Measurements from ENCODE around the gene LIFR. TPM values are rescaled to one million over a fixed set of nuclear protein-coding genes. Genes with fewer than 3 reads are reported as not detected.

Gene LIFR
- total RNA-seq, 1 experiment from 2014 or later = 7.8 TPM

- no peak overlapping the region for H2AK5ac ChIP-seq (ENCODE audit: insufficient read length, low read length)
- Mint-ChIP-seq H3K4me1 (peaks cover 5 to 19% of the 10 kb centered on the region in 2 experiments), H3K9me3 (no peaks in the 10 kb centered on the region), H3K27me3 (ENCODE audit: low read depth) (no peaks in the 10 kb centered on the region), H3K4me3 (no peak overlapping the region), H3K27ac (no peak overlapping the region), H3K36me3 (ENCODE audit: insufficient read depth in 1 of 3, low read depth in 3 of 3) (no peaks in the 10 kb centered on the region)
- H3K4me2 ChIP-seq (ENCODE audit: insufficient read depth, insufficient read length, low read length) = no peak overlapping the region
- H3K4ac ChIP-seq (ENCODE audit: low read depth, low read length) = no peak overlapping the region
- no peak overlapping the region for H2AFZ ChIP-seq (ENCODE audit: low read length)
- no peak overlapping the region for H4K5ac ChIP-seq (ENCODE audit: insufficient read length, low read depth, low read length)
- no peak overlapping the region for H3K18ac ChIP-seq (ENCODE audit: insufficient read length, low read depth, low read length)
- no peaks in the 10 kb centered on the region for H4K20me1 ChIP-seq (ENCODE audit: control insufficient read depth, insufficient read depth, insufficient read length)
- H2BK5ac ChIP-seq (ENCODE audit: insufficient read length, low read length) = no peak overlapping the region
- no peak overlapping the region for H2BK15ac ChIP-seq (ENCODE audit: low read depth, low read length)
- no CpG with 5 or more reads among the region's 6 CpGs for WGBS (ENCODE audit: extremely low coverage, insufficient read length, low lambda C conversion rate)
- H3K56ac ChIP-seq (ENCODE audit: insufficient read length, low read depth, low read length) = no peak overlapping the region
- DNase-seq = no peak
- H3K9me3 ChIP-seq (ENCODE audit: control insufficient read depth, low read depth, low read length) = no peaks in the 10 kb centered on the region
- H3K9ac ChIP-seq (ENCODE audit: extremely low read depth, insufficient read length, low read length) = no peak overlapping the region
- no peak overlapping the region for H2BK120ac ChIP-seq (ENCODE audit: low read depth, low read length, poor library complexity, severe bottlenecking)
- H3K23me2 ChIP-seq (ENCODE audit: insufficient read length, low read depth, low read length, poor library complexity, severe bottlenecking) = no peaks in the 10 kb centered on the region
- H2BK12ac ChIP-seq (ENCODE audit: insufficient read length, low read depth, low read length) = no peak overlapping the region
- no peaks in the 10 kb centered on the region for H3K27me3 ChIP-seq (ENCODE audit: insufficient read depth, low read length)
- H2BK20ac ChIP-seq (ENCODE audit: low read depth, low read length, poor library complexity, severe bottlenecking) = no peak overlapping the region
- no peak overlapping the region for H3K23ac ChIP-seq (ENCODE audit: insufficient read length, low read depth, low read length)
- no peak overlapping the region for H3K27ac ChIP-seq (ENCODE audit: insufficient read length, low read depth, low read length)
- H3K14ac ChIP-seq (ENCODE audit: insufficient read depth, low read length) = no peak overlapping the region
- H3K79me1 ChIP-seq (ENCODE audit: insufficient read depth, low read depth, low read length, poor library complexity, severe bottlenecking) = peaks cover 3% of the 10 kb centered on the region
- TF ChIP-seq CTCF (conservative IDR thresholded peaks at IDR 0.05) = no peak
- H3K79me2 ChIP-seq (ENCODE audit: insufficient read depth, low read length) = peaks cover 3% of the 10 kb centered on the region; the same call in 1 of the 2 replicates
- no peak overlapping the region for H4K8ac ChIP-seq (replicated peaks; ENCODE audit: insufficient read length, low read depth, low read length)
- H3K4me1 ChIP-seq (ENCODE audit: insufficient read depth, low read length) = peaks cover 2% of the 10 kb centered on the region; the same call in 1 of the 2 replicates
- H3T11ph ChIP-seq (ENCODE audit: low read length) = no peak overlapping the region
- H4K91ac ChIP-seq (ENCODE audit: insufficient read length, low read depth, low read length) = no peak overlapping the region
Observed at GRCh38 chr5:38540314-38540713, 16.1 kb downstream of the LIFR start.

All from H9 (cell line).